HEK293 (cell line): ENCODE measurements around the gene ZNF513.

ENCODE experiments used
- EGR2 ChIP-seq: fragments of 450-650 bp; formaldehyde crosslinking; IDR thresholded peaks from 2 replicates; pipeline ENCODE4 v1.5.1; 2016; ENCODE audit warnings: low read depth, missing biosample characterization, missing genetic modification characterization
- GLIS2 ChIP-seq: fragments of 450-650 bp; formaldehyde crosslinking; IDR thresholded peaks from 2 replicates; pipeline ENCODE4 v1.5.1; 2016; ENCODE audit warnings: missing biosample characterization, missing genetic modification characterization
- KLF16 ChIP-seq: fragments of 450-650 bp; formaldehyde crosslinking; IDR thresholded peaks from 2 replicates; pipeline ENCODE4 v1.5.1; 2017; ENCODE audit warnings: missing biosample characterization, missing genetic modification characterization
- OVOL3 ChIP-seq: fragments of 450-650 bp; formaldehyde crosslinking; IDR thresholded peaks from 2 replicates; pipeline ENCODE4 v1.5.1; 2016; ENCODE audit warnings: missing biosample characterization, missing genetic modification characterization
- SCRT2 ChIP-seq: fragments of 450-650 bp; formaldehyde crosslinking; IDR thresholded peaks from 2 replicates; pipeline ENCODE4 v1.5.1; 2016; ENCODE audit warnings: missing biosample characterization, missing genetic modification characterization
- SP2 ChIP-seq: fragments of 450-650 bp; formaldehyde crosslinking; IDR thresholded peaks from 2 replicates; pipeline ENCODE4 v1.5.1; 2016; ENCODE audit warnings: missing biosample characterization, missing genetic modification characterization
- TCF7L2 ChIP-seq: IDR thresholded peaks from 2 replicates; pipeline ENCODE4 v1.6.1; 2011; ENCODE audit warnings: low read depth, mild to moderate bottlenecking, inconsistent platforms, low read length, moderate library complexity, borderline replicate concordance
- TRIM28 ChIP-seq: IDR thresholded peaks from 2 replicates; pipeline ENCODE4 v1.6.1; 2011; ENCODE audit warnings: low read length, control low read depth, borderline replicate concordance
- YY1 ChIP-seq: fragments of 450-650 bp; formaldehyde crosslinking; IDR thresholded peaks from 2 replicates; pipeline ENCODE4 v1.5.1; 2018; ENCODE audit warnings: missing biosample characterization, missing genetic modification characterization
- ZBTB44 ChIP-seq: fragments of 450-650 bp; IDR thresholded peaks from 2 replicates; pipeline ENCODE4 v1.5.1; 2018; ENCODE audit warnings: missing biosample characterization, mild to moderate bottlenecking, missing genetic modification characterization
- ZFHX2 ChIP-seq: fragments of 450-650 bp; formaldehyde crosslinking; conservative IDR thresholded peaks from 2 replicates; pipeline ENCODE4 v1.5.1; 2016; ENCODE audit warnings: missing biosample characterization, missing genetic modification characterization
- ZFP69B ChIP-seq: fragments of 450-650 bp; formaldehyde crosslinking; IDR thresholded peaks from 2 replicates; pipeline ENCODE4 v1.5.1; 2016; ENCODE audit warnings: missing biosample characterization, missing genetic modification characterization
- ZNF132 ChIP-seq: fragments of 450-650 bp; formaldehyde crosslinking; IDR thresholded peaks from 2 replicates; pipeline ENCODE4 v1.5.1; 2017; ENCODE audit warnings: missing biosample characterization, missing genetic modification characterization, borderline replicate concordance
- ZNF148 ChIP-seq: fragments of 450-650 bp; formaldehyde crosslinking; IDR thresholded peaks from 2 replicates; pipeline ENCODE4 v1.5.0; 2017; ENCODE audit warnings: missing biosample characterization, missing genetic modification characterization, borderline replicate concordance
- ZNF157 ChIP-seq: fragments of 450-650 bp; formaldehyde crosslinking; IDR thresholded peaks from 2 replicates; pipeline ENCODE4 v1.5.1; 2016; ENCODE audit warnings: missing biosample characterization, missing genetic modification characterization
- ZNF2 ChIP-seq: fragments of 450-650 bp; formaldehyde crosslinking; IDR thresholded peaks from 2 replicates; pipeline ENCODE4 v1.5.1; 2016; ENCODE audit warnings: missing biosample characterization, missing genetic modification characterization
- ZNF23 ChIP-seq: fragments of 450-650 bp; formaldehyde crosslinking; IDR thresholded peaks from 2 replicates; pipeline ENCODE4 v1.5.1; 2016; ENCODE audit warnings: missing biosample characterization, missing genetic modification characterization, borderline replicate concordance
- ZNF292 ChIP-seq: fragments of 450-650 bp; formaldehyde crosslinking; IDR thresholded peaks from 2 replicates; pipeline ENCODE4 v1.5.1; 2016; ENCODE audit warnings: low read depth, missing biosample characterization, missing genetic modification characterization, borderline replicate concordance
- ZNF48 ChIP-seq: fragments of 450-650 bp; formaldehyde crosslinking; IDR thresholded peaks from 2 replicates; pipeline ENCODE4 v1.5.1; 2016; ENCODE audit warnings: missing biosample characterization, missing genetic modification characterization
- ZNF555 ChIP-seq: fragments of 450-650 bp; formaldehyde crosslinking; conservative IDR thresholded peaks from 2 replicates; pipeline ENCODE4 v1.5.1; 2017; ENCODE audit warnings: missing biosample characterization, mild to moderate bottlenecking, missing genetic modification characterization, inconsistent platforms
- ZNF560 ChIP-seq: fragments of 450-650 bp; formaldehyde crosslinking; IDR thresholded peaks from 2 replicates; pipeline ENCODE4 v1.5.1; 2017; ENCODE audit warnings: missing biosample characterization, missing genetic modification characterization, borderline replicate concordance
- ZNF561 ChIP-seq: fragments of 450-650 bp; IDR thresholded peaks from 2 replicates; pipeline ENCODE4 v1.5.1; 2018; ENCODE audit warnings: missing biosample characterization, missing genetic modification characterization, borderline replicate concordance
- ZNF585B ChIP-seq: fragments of 450-650 bp; formaldehyde crosslinking; IDR thresholded peaks from 2 replicates; pipeline ENCODE4 v1.5.1; 2016; ENCODE audit warnings: missing biosample characterization, missing genetic modification characterization
- ZNF600 ChIP-seq: fragments of 450-650 bp; formaldehyde crosslinking; IDR thresholded peaks from 2 replicates; pipeline ENCODE4 v1.5.1; 2016; ENCODE audit warnings: missing biosample characterization, missing genetic modification characterization
- ZNF791 ChIP-seq: fragments of 450-650 bp; formaldehyde crosslinking; IDR thresholded peaks from 2 replicates; pipeline ENCODE4 v1.5.1; 2016; ENCODE audit warnings: missing biosample characterization, missing genetic modification characterization
- ZSCAN30 ChIP-seq: fragments of 450-650 bp; IDR thresholded peaks from 2 replicates; pipeline ENCODE4 v1.5.1; 2018; ENCODE audit warnings: missing biosample characterization, mild to moderate bottlenecking, missing genetic modification characterization, moderate library complexity
- TF ChIP-seq, protein P1 (sequence below): fragments of 450-650 bp; formaldehyde crosslinking; IDR thresholded peaks from 2 replicates; pipeline ENCODE4 v1.5.1; 2016; ENCODE audit warnings: missing biosample characterization, missing genetic modification characterization
- TF ChIP-seq, protein P2 (sequence below): fragments of 450-650 bp; formaldehyde crosslinking; IDR thresholded peaks from 2 replicates; pipeline ENCODE4 v1.5.1; 2017; ENCODE audit warnings: missing biosample characterization, mild to moderate bottlenecking, missing genetic modification characterization, moderate library complexity
- TF ChIP-seq, protein P3 (sequence below): fragments of 450-650 bp; formaldehyde crosslinking; IDR thresholded peaks from 2 replicates; pipeline ENCODE4 v1.5.1; 2016; ENCODE audit warnings: missing biosample characterization, missing genetic modification characterization

Gene ZNF513

DNA sequence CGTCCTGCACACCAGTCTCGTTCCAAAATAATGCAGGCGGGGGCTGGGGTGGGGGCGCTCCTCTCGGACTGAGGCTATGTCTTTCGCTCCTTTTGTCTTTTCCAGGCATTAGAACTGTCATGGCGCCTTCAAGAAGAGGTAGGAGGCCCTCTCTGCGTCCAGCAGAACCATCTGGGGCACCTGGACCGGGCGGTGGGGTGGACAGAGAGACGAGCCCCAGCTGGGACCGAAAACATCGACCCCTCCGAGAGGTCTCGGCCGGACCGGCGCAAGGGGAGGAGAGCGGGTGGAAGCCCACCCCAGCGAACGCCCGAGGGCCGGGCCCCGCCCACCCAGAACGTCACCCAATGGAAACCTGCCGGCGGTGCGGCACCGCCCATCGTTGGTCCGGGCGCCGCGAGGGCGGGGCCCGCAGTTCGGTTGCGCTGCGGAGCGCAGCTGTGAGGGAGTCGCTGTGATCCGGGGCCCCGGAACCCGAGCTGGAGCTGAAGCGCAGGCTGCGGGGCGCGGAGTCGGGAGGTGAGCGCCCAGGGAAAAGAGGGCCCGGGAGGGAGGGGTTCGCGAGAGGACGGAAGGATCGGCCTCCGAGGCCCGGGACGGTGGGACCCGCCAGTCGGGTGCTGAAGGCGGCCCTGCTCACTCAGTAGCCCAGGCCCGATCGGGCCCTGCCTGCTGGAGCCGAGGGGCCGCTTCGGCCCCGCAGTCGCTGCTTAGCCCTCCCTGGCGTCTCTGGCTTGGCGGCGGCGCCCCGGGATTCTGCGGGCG, 47.9 kb upstream of the ZNF513 start, which contains the start of gene NRBP1 (continued):
- TF ChIP-seq ZNF600 (tag by site-specific recombination) (peak; percentile 88), ZNF48 (tag by site-specific recombination) (no peak), ZNF2 (tag by site-specific recombination) (no peak), EGR2 (0 out of 2 replicates have a peak, but pooled peaks have one; percentile 24), ZFHX2 (tag by site-specific recombination) (no peak; the same call in 1 of the 2 replicates), KLF16 (tag by site-specific recombination) (peak; percentile 82), ZNF791 (tag by site-specific recombination) (no peak), ZNF23 (tag by site-specific recombination) (no peak), SCRT2 (tag by site-specific recombination) (no peak), YY1 (tag by site-specific recombination) (peak; percentile 36; the same call in 1 of the 2 replicates), ZNF560 (tag by site-specific recombination) (no peak), ZNF132 (tag by site-specific recombination) (no peak), ZSCAN30 (tag by site-specific recombination) (peak; percentile 19; the same call in 1 of the 2 replicates), TCF7L2 (no peak), ZFP69B (tag by site-specific recombination) (peak; percentile 94), ZNF561 (tag by site-specific recombination) (no peak), SP2 (tag by site-specific recombination) (peak; percentile 89), ZNF585B (tag by site-specific recombination) (peak; percentile 23; the same call in 1 of the 2 replicates), ZNF148 (tag by site-specific recombination) (no peak), ZNF555 (tag by site-specific recombination) (no peak), OVOL3 (tag by site-specific recombination) (no peak), TRIM28 (no peak), ZNF157 (no peak), GLIS2 (tag by site-specific recombination) (peak; percentile 84), ZBTB44 (tag by site-specific recombination) (no peak), ZNF292 (tag by site-specific recombination) (no peak)
- TF ChIP-seq, protein P1, sequence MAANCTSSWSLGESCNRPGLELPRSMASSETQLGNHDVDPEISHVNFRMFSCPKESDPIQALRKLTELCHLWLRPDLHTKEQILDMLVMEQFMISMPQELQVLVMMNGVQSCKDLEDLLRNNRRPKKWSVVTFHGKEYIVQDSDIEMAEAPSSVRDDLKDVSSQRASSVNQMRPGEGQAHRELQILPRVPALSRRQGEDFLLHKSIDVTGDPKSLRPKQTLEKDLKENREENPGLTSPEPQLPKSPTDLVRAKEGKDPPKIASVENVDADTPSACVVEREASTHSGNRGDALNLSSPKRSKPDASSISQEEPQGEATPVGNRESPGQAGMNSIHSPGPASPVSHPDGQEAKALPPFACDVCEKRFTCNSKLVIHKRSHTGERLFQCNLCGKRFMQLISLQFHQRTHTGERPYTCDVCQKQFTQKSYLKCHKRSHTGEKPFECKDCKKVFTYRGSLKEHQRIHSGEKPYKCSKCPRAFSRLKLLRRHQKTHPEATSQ = 0 out of 2 replicates have a peak, but pooled peaks have one; percentile 44
- TF ChIP-seq, protein P2, sequence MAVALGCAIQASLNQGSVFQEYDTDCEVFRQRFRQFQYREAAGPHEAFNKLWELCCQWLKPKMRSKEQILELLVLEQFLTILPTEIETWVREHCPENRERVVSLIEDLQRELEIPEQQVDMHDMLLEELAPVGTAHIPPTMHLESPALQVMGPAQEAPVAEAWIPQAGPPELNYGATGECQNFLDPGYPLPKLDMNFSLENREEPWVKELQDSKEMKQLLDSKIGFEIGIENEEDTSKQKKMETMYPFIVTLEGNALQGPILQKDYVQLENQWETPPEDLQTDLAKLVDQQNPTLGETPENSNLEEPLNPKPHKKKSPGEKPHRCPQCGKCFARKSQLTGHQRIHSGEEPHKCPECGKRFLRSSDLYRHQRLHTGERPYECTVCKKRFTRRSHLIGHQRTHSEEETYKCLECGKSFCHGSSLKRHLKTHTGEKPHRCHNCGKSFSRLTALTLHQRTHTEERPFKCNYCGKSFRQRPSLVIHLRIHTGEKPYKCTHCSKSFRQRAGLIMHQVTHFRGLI = no peak; the same call in 1 of the 2 replicates
- TF ChIP-seq, protein P3, sequence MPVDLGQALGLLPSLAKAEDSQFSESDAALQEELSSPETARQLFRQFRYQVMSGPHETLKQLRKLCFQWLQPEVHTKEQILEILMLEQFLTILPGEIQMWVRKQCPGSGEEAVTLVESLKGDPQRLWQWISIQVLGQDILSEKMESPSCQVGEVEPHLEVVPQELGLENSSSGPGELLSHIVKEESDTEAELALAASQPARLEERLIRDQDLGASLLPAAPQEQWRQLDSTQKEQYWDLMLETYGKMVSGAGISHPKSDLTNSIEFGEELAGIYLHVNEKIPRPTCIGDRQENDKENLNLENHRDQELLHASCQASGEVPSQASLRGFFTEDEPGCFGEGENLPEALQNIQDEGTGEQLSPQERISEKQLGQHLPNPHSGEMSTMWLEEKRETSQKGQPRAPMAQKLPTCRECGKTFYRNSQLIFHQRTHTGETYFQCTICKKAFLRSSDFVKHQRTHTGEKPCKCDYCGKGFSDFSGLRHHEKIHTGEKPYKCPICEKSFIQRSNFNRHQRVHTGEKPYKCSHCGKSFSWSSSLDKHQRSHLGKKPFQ = no peak
